GM18873 (cell line): ENCODE results near the gene SLX4.
"Not testable (repeated sequence)": the region's sequence is repeated elsewhere in the genome, so short reads cannot be mapped to it uniquely, and the experiment has no call there.

Experiments
- ATAC-seq: cut with Tn5 transposase; IDR thresholded peaks from one replicate; pipeline ENCODE4 v1.9.1; 2021; ENCODE audit warnings: mild to moderate bottlenecking, moderate library complexity, moderate number of reproducible peaks; ENCODE audit not compliant: unreplicated experiment, low FRiP score

The SLX4 gene

GRCh38 chr16:3611146-3611975 is at the start of gene SLX4:
SLX4 (minus strand) TSS chr16:3611606; CDS start chr16:3608964, 2,642 bp downstream.
- ATAC-seq = peak; percentile 60

- no peak for ATAC-seq
Measured at GRCh38 chr16:3659251-3659650, 47.8 kb upstream of the SLX4 start.

- no peak for ATAC-seq
Measured at GRCh38 chr16:3656491-3657468, 45.4 kb upstream of the SLX4 start.

GRCh38 chr16:3656160-3656490 is 44.7 kb upstream of the SLX4 start:
- ATAC-seq = not testable (repeated sequence)

GRCh38 chr16:3655396-3656159 is 44.2 kb upstream of the SLX4 start:
- ATAC-seq = no peak

GRCh38 chr16:3655030-3655395 is 43.6 kb upstream of the SLX4 start:
- ATAC-seq = no peak

- no peak for ATAC-seq
Measured at GRCh38 chr16:3654249-3654991, 43.0 kb upstream of the SLX4 start, which contains the start of gene DNASE1. DNASE1 (plus strand) TSS chr16:3654691; CDS start chr16:3655374, 683 bp downstream.

GRCh38 chr16:3652373-3653195 is 41.2 kb upstream of the SLX4 start:
- ATAC-seq = no peak

GRCh38 chr16:3651461-3652372 is 40.3 kb upstream of the SLX4 start:
- no peak for ATAC-seq

GRCh38 chr16:3650631-3651265 is 39.3 kb upstream of the SLX4 start:
- no peak for ATAC-seq

- no peak for ATAC-seq
Measured at GRCh38 chr16:3646348-3646920, 35.0 kb upstream of the SLX4 start.

- ATAC-seq = no peak
Measured at GRCh38 chr16:3645504-3646347, 34.3 kb upstream of the SLX4 start.

- no peak for ATAC-seq
Measured at GRCh38 chr16:3645108-3645503, 33.7 kb upstream of the SLX4 start.

GRCh38 chr16:3643095-3643730 is 31.8 kb upstream of the SLX4 start:
- ATAC-seq = no peak

- no peak for ATAC-seq
Measured at GRCh38 chr16:3642397-3643094, 31.1 kb upstream of the SLX4 start.
